Common myeloid progenitor, CD34-positive (primary cell): ENCODE data around the gene MXRA8.

Experiments
- CTCF ChIA-PET: fragments of 350-600 bp; sonication (Branson Sonifier 250); formaldehyde crosslinking; loops from one replicate; lab custom pipeline; 2021; ENCODE audit warnings: antibody characterized with exemption; lab: Charles Lee
- POLR2A ChIA-PET: fragments of 350-600 bp; sonication (Branson Sonifier 250); formaldehyde crosslinking; loops from one replicate; lab custom pipeline; 2021; ENCODE audit warnings: antibody characterized with exemption; lab: Charles Lee
- DNase-seq, 3 donors: peaks; one replicate each; pipeline versions ENCODE4 v3.0.0 to v3.0.0-alpha.2; 2013
- H3K27ac ChIP-seq, 2 experiments: 1 replicate in 1 of 2; 2 replicates in 1 of 2; pipeline ENCODE4 v1.7.0; 2013; ENCODE audit warnings: inconsistent platforms in 2 of 2, low read length in 2 of 2, mild to moderate bottlenecking in 2 of 2, low read depth in 1 of 2, moderate library complexity in 1 of 2; ENCODE audit not compliant: severe bottlenecking in 2 of 2, insufficient read depth in 1 of 2, poor library complexity in 1 of 2
- H3K27me3 ChIP-seq, 5 experiments: replicated peaks in 2 of 5; 1 replicate in 3 of 5; 2 replicates in 2 of 5; pipeline versions ENCODE4 v1.6.1 to v1.7.0; 2013; ENCODE audit warnings: low read length in 4 of 5, mild to moderate bottlenecking in 2 of 5, moderate library complexity in 2 of 5, inconsistent platforms in 1 of 5; ENCODE audit not compliant: insufficient read depth in 5 of 5, control insufficient read depth in 4 of 5
- H3K36me3 ChIP-seq, 4 experiments: 1 replicate in 2 of 4; 2 replicates in 2 of 4; pipeline versions ENCODE4 v1.6.1 to v1.7.0; 2013; ENCODE audit warnings: low read length in 3 of 4, control low read depth in 1 of 4, mild to moderate bottlenecking in 1 of 4; ENCODE audit not compliant: control insufficient read depth in 4 of 4, insufficient read depth in 4 of 4
- H3K4me1 ChIP-seq, 4 experiments: 1 replicate in 3 of 4; 2 replicates in 1 of 4; pipeline versions ENCODE4 v1.6.1 to v1.7.1; 2013; ENCODE audit warnings: low read length in 3 of 4, mild to moderate bottlenecking in 3 of 4, control low read depth in 1 of 4, inconsistent platforms in 1 of 4, moderate library complexity in 1 of 4; ENCODE audit not compliant: control insufficient read depth in 4 of 4, insufficient read depth in 4 of 4; ENCODE audit errors: control extremely low read depth in 1 of 4
- H3K4me3 ChIP-seq, 7 experiments: 1 replicate in 4 of 7; 2 replicates in 3 of 7; pipeline versions ENCODE4 v1.5.1 to v1.7.0; 2013; ENCODE audit warnings: mild to moderate bottlenecking in 7 of 7, low read length in 6 of 7, moderate library complexity in 6 of 7, inconsistent platforms in 2 of 7, low read depth in 2 of 7, control low read depth in 1 of 7; ENCODE audit not compliant: insufficient read depth in 4 of 7, control insufficient read depth in 1 of 7; ENCODE audit errors: extremely low read depth in 1 of 7
- H3K9me3 ChIP-seq, 5 experiments: 1 replicate in 4 of 5; 2 replicates in 1 of 5; pipeline versions ENCODE4 v1.6.1 to v1.7.1; 2013; ENCODE audit warnings: low read length in 4 of 5, mild to moderate bottlenecking in 2 of 5, inconsistent platforms in 1 of 5, low read depth in 1 of 5, moderate library complexity in 1 of 5; ENCODE audit not compliant: control insufficient read depth in 4 of 5, insufficient read depth in 2 of 5; ENCODE audit errors: control extremely low read depth in 1 of 5
- WGBS: methylation state at CpG from one replicate; pipeline ENCODE4 v1.1.5; 2013; ENCODE audit not compliant: insufficient coverage; 5-methylcytosine and 5-hydroxymethylcytosine counted together

Gene MXRA8

DNA sequence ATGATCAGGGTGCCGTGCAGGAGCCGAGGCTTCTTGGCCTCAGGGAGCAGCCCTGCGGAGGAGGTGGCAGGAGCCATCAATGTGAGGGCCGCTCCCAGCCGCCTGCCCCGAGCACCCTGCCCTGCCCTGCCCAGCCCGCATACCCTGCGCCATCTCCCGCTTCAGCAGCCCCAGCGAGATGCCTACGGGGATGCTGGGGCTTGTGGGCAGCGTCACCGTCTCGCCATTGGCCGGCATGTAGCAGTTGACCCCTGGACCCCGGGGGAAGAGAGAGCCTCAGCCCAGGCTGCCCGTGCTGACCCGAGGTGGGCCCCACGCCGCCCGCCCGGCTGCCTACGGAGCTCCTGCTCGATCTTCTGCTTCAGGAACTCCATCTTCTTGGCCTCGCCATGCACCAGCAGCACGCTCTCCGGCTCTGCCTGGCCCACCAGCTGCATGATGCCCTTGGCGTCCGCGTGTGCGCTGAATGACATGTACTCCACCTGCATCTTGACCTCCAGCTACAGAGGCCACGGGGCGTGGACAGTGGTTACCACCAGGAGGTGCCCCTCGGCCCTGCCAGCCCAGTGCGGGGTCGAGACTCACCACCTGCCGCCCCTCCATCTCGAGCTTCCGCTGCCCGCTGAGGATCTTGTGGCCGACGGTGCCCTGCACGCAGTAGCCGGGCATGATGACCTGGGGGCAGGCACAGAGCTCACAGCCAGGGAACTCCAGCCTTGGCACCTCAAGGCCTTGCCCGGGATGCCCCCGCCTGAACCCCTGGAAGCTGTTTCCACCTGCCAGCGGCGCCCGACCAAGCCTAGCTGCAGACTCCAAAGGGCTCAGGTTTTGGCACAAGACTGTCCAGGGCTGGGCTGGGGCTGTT, 45.7 kb downstream of the MXRA8 start:
- Histone ChIP-seq H3K9me3 (no peaks in the 10 kb centered on the region), H3K4me1 (peaks cover 0 to 20% (median 13%) of the 10 kb centered on the region in 4 experiments), H3K27ac (no peak overlapping the region), H3K27me3 (no peaks in the 10 kb centered on the region), H3K36me3 (peaks cover 8 to 70% (median 47%) of the 10 kb centered on the region in 4 experiments), H3K4me3 (no peak overlapping the region)
- no peak for DNase-seq
- ChIA-PET POLR2A (no interaction called here), CTCF (interaction anchor here (0.7 to 1.1 kb wide), 2 partner anchors 21 to 59 kb away, joined by 3 to 5 read pairs; no protein-coding TSS in a partner anchor)
- 97% methylated on average over 44 of the region's 49 CpGs for WGBS

DNA sequence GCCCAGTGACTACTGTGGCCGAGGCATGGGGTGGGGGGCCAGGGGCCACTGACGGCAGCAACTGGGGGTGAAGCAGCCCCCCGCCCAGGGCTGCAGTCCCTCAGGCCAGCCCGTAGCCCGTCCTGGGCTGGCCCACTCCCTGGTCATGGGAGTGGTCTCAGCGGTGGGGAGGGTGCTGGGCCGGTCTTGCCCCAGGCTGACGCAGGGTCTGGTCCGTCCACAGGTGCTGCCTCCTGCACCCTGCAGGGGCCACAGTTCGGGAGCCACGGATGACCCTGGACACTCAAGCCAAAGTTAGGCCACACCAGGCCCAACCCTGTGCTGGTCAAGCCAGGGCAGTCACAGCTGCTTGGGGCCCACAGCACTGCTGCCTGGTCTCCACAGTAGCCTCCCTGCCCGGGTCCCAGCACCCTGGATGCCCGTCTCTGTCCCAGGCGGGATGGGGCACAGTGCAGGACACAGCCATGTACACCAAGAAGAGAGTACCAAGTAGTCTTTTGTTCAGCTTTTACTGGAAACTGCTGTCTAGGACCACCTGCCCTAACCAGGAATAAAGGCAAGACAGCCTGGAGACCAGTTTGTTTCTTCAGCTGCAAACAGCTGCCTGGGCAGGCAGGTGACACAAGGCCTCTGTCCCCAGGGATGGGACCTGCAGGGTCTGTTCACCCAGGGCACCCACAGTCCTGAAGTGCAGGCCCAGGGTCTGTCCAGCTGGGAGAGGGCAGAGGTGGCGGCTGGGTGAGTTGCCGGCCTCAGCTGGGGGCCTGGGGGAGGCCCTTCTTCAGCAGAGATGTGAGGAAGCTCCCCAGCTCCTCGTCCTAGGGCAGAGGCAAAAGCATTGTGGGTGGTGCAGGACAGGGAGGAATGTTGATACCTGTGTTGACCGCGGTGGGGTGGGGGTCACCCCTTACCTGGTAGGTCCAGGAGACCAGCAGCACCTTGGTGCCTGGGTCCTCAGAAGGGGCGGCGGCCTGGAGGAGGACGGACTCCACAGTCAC, 46.9 kb downstream of the MXRA8 start:
- Histone ChIP-seq H3K4me3 (no peak overlapping the region), H3K27me3 (no peaks in the 10 kb centered on the region), H3K4me1 (peaks cover 4 to 29% (median 24%) of the 10 kb centered on the region in 4 experiments), H3K27ac (no peak overlapping the region), H3K9me3 (no peaks in the 10 kb centered on the region), H3K36me3 (peaks cover 8 to 64% (median 41%) of the 10 kb centered on the region in 4 experiments)
- DNase-seq = no peak
- ChIA-PET POLR2A (no interaction called here), CTCF (interaction anchor here (0.8 to 1.3 kb wide), 2 partner anchors 31 to 37 kb away, joined by 3 to 4 read pairs; partner anchors contain the start of gene SCNN1D)
- 98% methylated on average over 21 of the region's 22 CpGs for WGBS

DNA sequence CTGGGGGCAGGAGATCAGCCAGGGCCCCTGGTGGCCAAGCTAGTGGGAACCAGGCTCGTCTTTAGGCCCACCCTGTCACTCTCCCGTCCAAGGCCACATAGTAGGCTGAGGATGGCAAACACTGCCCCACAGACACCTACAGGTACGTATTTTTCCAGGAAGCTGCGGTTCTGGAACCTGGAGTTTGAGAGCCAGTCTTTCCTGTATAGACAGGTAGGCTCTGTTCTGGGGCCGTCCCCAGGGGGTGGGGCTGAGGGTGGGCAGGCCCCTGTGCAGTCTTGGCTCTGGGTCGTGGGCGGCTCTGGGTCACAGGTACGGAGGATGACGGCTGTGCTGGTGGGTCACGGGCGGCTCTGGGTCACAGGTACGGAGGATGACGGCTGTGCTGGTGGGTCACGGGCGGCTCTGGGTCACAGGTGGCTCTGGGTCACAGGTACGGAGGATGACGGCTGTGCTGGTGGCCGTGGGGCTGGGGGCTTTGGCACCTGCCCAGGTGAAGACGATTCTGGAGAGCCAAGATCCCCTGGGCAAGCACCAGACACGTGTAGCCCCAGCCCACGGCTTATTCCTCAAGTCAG, 47.8 kb downstream of the MXRA8 start:
- 97% methylated on average over 18 of the region's 21 CpGs for WGBS
- peaks cover 8 to 62% (median 41%) of the 10 kb centered on the region in 4 experiments for H3K36me3 ChIP-seq
- ChIA-PET POLR2A (no interaction called here), CTCF (interaction anchor here (1.0 kb wide), 1 partner anchor 37 kb away, joined by 3 read pairs; no protein-coding TSS in a partner anchor)
- no peaks in the 10 kb centered on the region for H3K27me3 ChIP-seq
- H3K4me1 ChIP-seq = peaks cover 4 to 35% (median 31%) of the 10 kb centered on the region in 4 experiments
- H3K4me3 ChIP-seq = no peak overlapping the region
- H3K9me3 ChIP-seq = no peaks in the 10 kb centered on the region
- no peak for DNase-seq
- H3K27ac ChIP-seq = no peak overlapping the region

DNA sequence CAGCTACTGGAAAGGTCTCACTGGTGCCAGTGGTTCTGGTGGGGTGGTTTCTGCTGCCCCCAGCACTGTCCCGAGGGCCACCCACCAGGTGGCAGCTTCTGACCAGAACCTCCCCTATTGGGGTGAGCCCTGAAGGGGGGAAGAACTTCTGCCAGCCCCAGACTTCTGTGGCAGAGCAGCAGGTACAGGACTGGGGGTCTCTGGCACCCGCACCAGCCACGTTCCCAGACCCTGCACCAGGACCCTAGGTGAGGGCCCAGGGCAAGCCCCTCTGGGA, 48.3 kb downstream of the MXRA8 start:
- H3K27ac ChIP-seq = no peak overlapping the region
- peaks cover 8 to 58% (median 40%) of the 10 kb centered on the region in 4 experiments for H3K36me3 ChIP-seq

DNA sequence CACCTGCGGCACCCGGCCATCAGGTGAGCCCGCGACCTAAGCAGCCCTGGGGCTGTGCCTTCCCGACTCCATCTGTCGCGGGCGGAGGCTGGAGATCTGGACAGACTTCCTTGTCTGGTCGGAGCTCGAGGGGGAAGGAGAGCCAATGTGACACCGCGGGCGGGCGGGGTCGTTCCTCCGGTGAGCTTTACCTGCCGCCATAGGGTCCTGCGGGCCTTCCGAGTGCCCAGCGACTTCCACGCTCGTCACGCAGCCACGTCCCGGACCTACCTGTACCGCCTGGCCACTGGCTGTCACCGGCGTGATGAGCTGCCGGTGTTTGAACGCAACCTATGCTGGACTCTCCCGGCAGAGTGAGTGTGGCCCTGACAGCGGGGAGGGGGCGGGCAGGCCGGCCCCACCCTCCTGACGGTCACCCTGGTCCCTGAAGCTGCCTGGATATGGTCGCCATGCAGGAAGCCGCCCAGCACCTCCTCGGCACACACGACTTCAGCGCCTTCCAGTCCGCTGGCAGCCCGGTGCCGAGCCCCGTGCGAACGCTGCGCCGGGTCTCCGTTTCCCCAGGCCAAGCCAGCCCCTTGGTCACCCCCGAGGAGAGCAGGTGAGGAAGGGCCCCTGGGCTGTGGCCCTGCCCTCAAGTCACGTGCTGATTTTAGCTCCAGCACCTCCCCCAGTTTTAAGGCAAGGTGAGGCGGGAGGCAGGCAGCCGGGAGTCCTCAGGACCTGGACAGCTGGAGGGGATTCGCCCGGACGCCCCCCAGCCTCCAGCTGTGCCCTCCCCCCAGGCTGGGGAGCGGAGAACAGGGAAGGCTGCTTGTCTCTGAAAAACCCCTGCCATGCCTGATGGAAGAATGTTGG, 48.9 kb downstream of the MXRA8 start:
- Histone ChIP-seq H3K27me3 (no peaks in the 10 kb centered on the region), H3K36me3 (peaks cover 6 to 52% (median 34%) of the 10 kb centered on the region in 4 experiments), H3K9me3 (no peaks in the 10 kb centered on the region), H3K27ac (peak overlapping the region in 1 of 2 experiments; percentile 73), H3K4me3 (peak overlapping the region; percentile 43 to 88 (median 74)), H3K4me1 (peaks cover 4 to 46% (median 40%) of the 10 kb centered on the region in 4 experiments)
- DNase-seq = peak in 1 of 3 donors; percentile 15
- WGBS = 61% methylated on average over 51 of the region's 57 CpGs
- POLR2A ChIA-PET = interaction anchor here (0.7 kb wide), 1 partner anchor 186 kb away, joined by 3 read pairs; no protein-coding TSS in a partner anchor
- CTCF ChIA-PET = interaction anchor here (1.0 to 1.2 kb wide), 4 partner anchors 14 to 62 kb away, joined by 3 read pairs; no protein-coding TSS in a partner anchor

More for the DNA sequence above, 48.3 kb downstream of the MXRA8 start:
- WGBS = 91% methylated on average over 3 of the region's 3 CpGs
- no peak for DNase-seq
- Histone ChIP-seq H3K9me3 (no peaks in the 10 kb centered on the region), H3K4me3 (no peak overlapping the region), H3K27me3 (no peaks in the 10 kb centered on the region), H3K4me1 (peaks cover 4 to 40% (median 35%) of the 10 kb centered on the region in 4 experiments)
- CTCF ChIA-PET = interaction anchor here (1.0 to 1.2 kb wide), 2 partner anchors 13 to 38 kb away, joined by 3 read pairs; no protein-coding TSS in a partner anchor
- POLR2A ChIA-PET = no interaction called here
